ENCODE measurements around the gene ZDHHC7.

GRCh38 chr16:84927621-84928591 lies 83.4 kb downstream of the ZDHHC7 start:
- TF ChIP-seq EZH2phosphoT487 (IDR thresholded peaks at IDR 0.05; ENCODE audit: low read depth) (no peak), CTCF (IDR thresholded peaks at IDR 0.05; ENCODE audit: low read depth, low read length) (no peak)
